Pulmonary artery endothelial cell (primary cell): ENCODE data around the gene HELLS. TPM values are rescaled to one million over a fixed set of nuclear protein-coding genes. Genes with fewer than 3 reads are reported as not detected.
"Not testable (repeated sequence)": the region's sequence is repeated elsewhere in the genome, so short reads cannot be mapped to it uniquely, and the experiment has no call there.

ENCODE experiments used
- DNase-seq: peaks from one replicate; pipeline ENCODE4 v3.0.0-alpha.2; 2011; ENCODE audit warnings: low read depth, low spot score
- total RNA-seq: library from RNA; depleted of rRNA; stranded (reverse); fragments of >200 nt; gene quantifications from 2 replicates; pipeline ENCODE4 v1.2.3, GENCODE V29; 2014

Gene HELLS
- total RNA-seq, 1 donor from 2014 or later = 44.5 TPM

- no peak for DNase-seq
These were observed 61.5 kb downstream of the HELLS start for GRCh38 chr10:94607111-94607510.

- DNase-seq = no peak
These were observed 63.0 kb downstream of the HELLS start for GRCh38 chr10:94608559-94608958.

- DNase-seq = no peak
These were observed 69.0 kb downstream of the HELLS start for GRCh38 chr10:94614558-94614957.

GRCh38 chr10:94617389-94617944 lies 71.9 kb downstream of the HELLS start:
- DNase-seq = no peak

GRCh38 chr10:94622666-94623205 lies 77.1 kb downstream of the HELLS start:
- DNase-seq = no peak

- DNase-seq = no peak
These were observed 78.0 kb downstream of the HELLS start for GRCh38 chr10:94623572-94623971.

GRCh38 chr10:94626476-94626875 lies 80.9 kb downstream of the HELLS start:
- DNase-seq = no peak

- no peak for DNase-seq
These were observed 81.9 kb downstream of the HELLS start for GRCh38 chr10:94627511-94627910.

- DNase-seq = no peak
These were observed 84.6 kb downstream of the HELLS start for GRCh38 chr10:94630017-94630688.

GRCh38 chr10:94631077-94631875 lies 85.7 kb downstream of the HELLS start:
- no peak for DNase-seq

GRCh38 chr10:94632954-94633353 lies 87.4 kb downstream of the HELLS start:
- no peak for DNase-seq

- DNase-seq = not testable (repeated sequence)
These were observed 92.5 kb downstream of the HELLS start for GRCh38 chr10:94638097-94638496.

- DNase-seq = no peak
These were observed 94.3 kb downstream of the HELLS start for GRCh38 chr10:94639902-94640301.

GRCh38 chr10:94640562-94640961 lies 95.0 kb downstream of the HELLS start:
- no peak for DNase-seq

- DNase-seq = no peak
These were observed 95.9 kb downstream of the HELLS start for GRCh38 chr10:94641480-94641879.

GRCh38 chr10:94644352-94644751 lies 98.8 kb downstream of the HELLS start:
- DNase-seq = no peak

- no peak for DNase-seq
These were observed 99.7 kb downstream of the HELLS start for GRCh38 chr10:94645285-94645684.

Other genes with a start within 250 kb of the HELLS start
- 25.7 and 35.3 TPM in 2 replicates for gene NOC3L, start 182.8 kb upstream of the HELLS start, total RNA-seq
- gene TBC1D12, start 143.2 kb upstream of the HELLS start, total RNA-seq = 12.7 and 13.4 TPM in 2 replicates
- gene CYP2C18, start 137.9 kb downstream of the HELLS start, total RNA-seq = not detected in 2 replicates
- 0.07 TPM in 1 of 2 replicates, not detected in the other for gene CYP2C19, start 216.9 kb downstream of the HELLS start, total RNA-seq